H9 (cell line): ENCODE measurements around the gene CDK5R2. TPM values are rescaled to one million over a fixed set of nuclear protein-coding genes. Genes with fewer than 3 reads are reported as not detected.

ENCODE experiments used
- DNase-seq: peaks from one replicate; pipeline ENCODE4 v3.0.0-alpha.2; 2017
- H2AFZ ChIP-seq: one replicate; pipeline ENCODE4 v1.6.1; 2013; ENCODE audit warnings: mild to moderate bottlenecking, low read length, control low read depth, moderate library complexity
- H2AK5ac ChIP-seq: 2 replicates; pipeline ENCODE4 v1.6.1; 2013; ENCODE audit warnings: low read length, control low read depth, mixed read lengths; ENCODE audit not compliant: insufficient read length
- H2BK120ac ChIP-seq: one replicate; pipeline ENCODE4 v1.6.1; 2013; ENCODE audit warnings: low read depth, mild to moderate bottlenecking, low read length, control low read depth, inconsistent platforms; ENCODE audit not compliant: poor library complexity, severe bottlenecking
- H2BK12ac ChIP-seq: 2 replicates; pipeline ENCODE4 v1.6.1; 2013; ENCODE audit warnings: low read length, control low read depth, mixed read lengths, low read depth; ENCODE audit not compliant: insufficient read length
- H2BK15ac ChIP-seq: 2 replicates; pipeline ENCODE4 v1.6.1; 2013; ENCODE audit warnings: low read depth, low read length, control low read depth
- H2BK20ac ChIP-seq: one replicate; pipeline ENCODE4 v1.6.1; 2013; ENCODE audit warnings: low read depth, mild to moderate bottlenecking, low read length, control low read depth, inconsistent platforms; ENCODE audit not compliant: poor library complexity, severe bottlenecking
- H2BK5ac ChIP-seq: 2 replicates; pipeline ENCODE4 v1.6.1; 2013; ENCODE audit warnings: low read length, control low read depth, mixed read lengths; ENCODE audit not compliant: insufficient read length
- H3K14ac ChIP-seq: 2 replicates; pipeline ENCODE4 v1.6.1; 2013; ENCODE audit warnings: low read length, control low read depth; ENCODE audit not compliant: insufficient read depth
- H3K18ac ChIP-seq: 2 replicates; pipeline ENCODE4 v1.6.1; 2013; ENCODE audit warnings: low read depth, mild to moderate bottlenecking, mixed read lengths, low read length, control low read depth; ENCODE audit not compliant: insufficient read length
- H3K23ac ChIP-seq: 2 replicates; pipeline ENCODE4 v1.6.1; 2013; ENCODE audit warnings: low read length, control low read depth, mixed read lengths, low read depth; ENCODE audit not compliant: insufficient read length
- H3K23me2 ChIP-seq: 2 replicates; pipeline ENCODE4 v1.6.1; 2013; ENCODE audit warnings: low read depth, mild to moderate bottlenecking, mixed read lengths, low read length, control low read depth; ENCODE audit not compliant: insufficient read length, poor library complexity, severe bottlenecking
- H3K27ac ChIP-seq: 2 replicates; pipeline ENCODE4 v1.5.1; 2013; ENCODE audit warnings: low read length, control low read depth, mixed read lengths, low read depth; ENCODE audit not compliant: insufficient read length
- H3K27me3 ChIP-seq: 2 replicates; pipeline ENCODE4 v1.6.1; 2013; ENCODE audit warnings: low read length, control low read depth, inconsistent platforms; ENCODE audit not compliant: insufficient read depth
- H3K4ac ChIP-seq: 2 replicates; pipeline ENCODE4 v1.6.1; 2013; ENCODE audit warnings: low read depth, mild to moderate bottlenecking, control low read depth, inconsistent platforms, low read length, moderate library complexity
- H3K4me1 ChIP-seq: 2 replicates; pipeline ENCODE4 v1.6.1; 2013; ENCODE audit warnings: low read length, control low read depth, inconsistent platforms; ENCODE audit not compliant: insufficient read depth
- H3K4me2 ChIP-seq: 2 replicates; pipeline ENCODE4 v1.6.1; 2013; ENCODE audit warnings: low read length, control low read depth, mixed read lengths; ENCODE audit not compliant: insufficient read length, insufficient read depth
- H3K56ac ChIP-seq: 2 replicates; pipeline ENCODE4 v1.6.1; 2013; ENCODE audit warnings: low read depth, mild to moderate bottlenecking, mixed read lengths, low read length, control low read depth; ENCODE audit not compliant: insufficient read length
- H3K79me1 ChIP-seq: 2 replicates; pipeline ENCODE4 v1.6.1; 2013; ENCODE audit warnings: low read depth, mild to moderate bottlenecking, moderate library complexity, low read length, control low read depth, inconsistent platforms; ENCODE audit not compliant: insufficient read depth, poor library complexity, severe bottlenecking
- H3K79me2 ChIP-seq: 2 replicates; pipeline ENCODE4 v1.6.1; 2013; ENCODE audit warnings: low read length, control low read depth, inconsistent platforms; ENCODE audit not compliant: insufficient read depth
- H3K9ac ChIP-seq: 2 replicates; pipeline ENCODE4 v1.6.1; 2013; ENCODE audit warnings: low read length, control low read depth, mixed read lengths; ENCODE audit not compliant: insufficient read length; ENCODE audit errors: extremely low read depth
- H3K9me3 ChIP-seq: one replicate; pipeline ENCODE4 v1.6.1; 2013; ENCODE audit warnings: low read depth, low read length, inconsistent platforms; ENCODE audit not compliant: control insufficient read depth
- H3T11ph ChIP-seq: one replicate; pipeline ENCODE4 v1.6.1; 2013; ENCODE audit warnings: mild to moderate bottlenecking, low read length, control low read depth, inconsistent platforms
- H4K20me1 ChIP-seq: one replicate; pipeline ENCODE4 v1.6.1; 2013; ENCODE audit not compliant: control insufficient read depth, insufficient read length, insufficient read depth
- H4K5ac ChIP-seq: 2 replicates; pipeline ENCODE4 v1.6.1; 2013; ENCODE audit warnings: low read depth, mild to moderate bottlenecking, mixed read lengths, low read length, control low read depth; ENCODE audit not compliant: insufficient read length
- H4K8ac ChIP-seq: replicated peaks from 2 replicates; pipeline ENCODE4 v1.6.1; 2013; ENCODE audit warnings: low read length, control low read depth, mixed read lengths, low read depth; ENCODE audit not compliant: insufficient read length
- H4K91ac ChIP-seq: 2 replicates; pipeline ENCODE4 v1.6.1; 2013; ENCODE audit warnings: low read depth, mild to moderate bottlenecking, moderate library complexity, mixed read lengths, low read length, control low read depth; ENCODE audit not compliant: insufficient read length
- H3K27ac Mint-ChIP-seq, 3 experiments: 2 replicates in 2 of 3; 3 replicates in 1 of 3; pipeline ENCODE4 v1.8.0; 2020 to 2021; ENCODE audit warnings: mixed read lengths in 3 of 3, mild to moderate bottlenecking in 1 of 3, moderate library complexity in 1 of 3
- H3K27me3 Mint-ChIP-seq: 2 replicates; pipeline ENCODE4 v1.8.0; 2021; ENCODE audit warnings: low read depth, mild to moderate bottlenecking, moderate library complexity, mixed read lengths
- H3K36me3 Mint-ChIP-seq, 3 experiments: 2 replicates in 2 of 3; 3 replicates in 1 of 3; pipeline ENCODE4 v1.8.0; 2020 to 2021; ENCODE audit warnings: low read depth in 3 of 3, mixed read lengths in 3 of 3; ENCODE audit not compliant: insufficient read depth in 1 of 3
- H3K4me1 Mint-ChIP-seq, 2 experiments: 2 replicates each; pipeline ENCODE4 v1.8.0; 2020; ENCODE audit warnings: mixed read lengths in 2 of 2
- H3K4me3 Mint-ChIP-seq, 2 experiments: 2 replicates in 1 of 2; 3 replicates in 1 of 2; pipeline ENCODE4 v1.8.0; 2020 to 2021; ENCODE audit warnings: mild to moderate bottlenecking in 2 of 2, mixed read lengths in 2 of 2, moderate library complexity in 1 of 2
- H3K9me3 Mint-ChIP-seq, 2 experiments: 2 replicates in 1 of 2; 3 replicates in 1 of 2; pipeline ENCODE4 v1.8.0; 2020; ENCODE audit warnings: mild to moderate bottlenecking in 2 of 2, mixed read lengths in 2 of 2, moderate library complexity in 1 of 2
- CTCF ChIP-seq: fragments of 200-600 bp; sonication (generic); conservative IDR thresholded peaks from 3 replicates; pipeline ENCODE4 v1.8.0; 2021; ENCODE audit warnings: antibody characterized with exemption, mild to moderate bottlenecking
- WGBS: extraction: QIAGEN DNeasy Blood & Tissue Kit; methylation state at CpG from one replicate; pipeline ENCODE4 v1.1.7; 2013; ENCODE audit warnings: missing lambda C conversion rate, low lambda C conversion rate, mixed read lengths; ENCODE audit not compliant: insufficient read length; ENCODE audit errors: extremely low coverage; 5-methylcytosine and 5-hydroxymethylcytosine counted together
- total RNA-seq: library from RNA; stranded (reverse); gene quantifications from 2 replicates; pipeline ENCODE4 v1.2.1, GENCODE V29; 2021

Gene CDK5R2
- total RNA-seq, 1 experiment from 2014 or later = 0.26 TPM

- H2BK5ac ChIP-seq = no peak overlapping the region
- no peak for TF ChIP-seq CTCF
- H3K27ac Mint-ChIP-seq = no peak overlapping the region
- peaks cover 32 to 42% of the 10 kb centered on the region in 2 experiments for H3K4me1 Mint-ChIP-seq
- DNase-seq = peak; percentile 79
- H2BK12ac ChIP-seq = no peak overlapping the region
- peak overlapping the region; percentile 24 to 55; a peak in 4 of 5 replicates for H3K4me3 Mint-ChIP-seq
- peaks cover 9% of the 10 kb centered on the region; the same call in 1 of the 2 replicates for H3K4me1 ChIP-seq
- H3K27ac ChIP-seq = no peak overlapping the region
- no peaks in the 10 kb centered on the region for H4K20me1 ChIP-seq
- no peak overlapping the region for H4K8ac ChIP-seq
- H2BK120ac ChIP-seq = no peak overlapping the region
- H3K14ac ChIP-seq = no peak overlapping the region
- no peaks in the 10 kb centered on the region for H3K79me2 ChIP-seq
- no CpG with 5 or more reads among the region's 9 CpGs for WGBS
- H3K9me3 ChIP-seq = no peaks in the 10 kb centered on the region
- peak overlapping the region; percentile 37 for H3K4me2 ChIP-seq
- H3K9me3 Mint-ChIP-seq = peaks cover 0 to 10% of the 10 kb centered on the region in 2 experiments; a peak in 2 of 5 replicates
- no peak overlapping the region for H2BK15ac ChIP-seq
- H3K9ac ChIP-seq = no peak overlapping the region
- no peak overlapping the region for H2BK20ac ChIP-seq
- H3K56ac ChIP-seq = no peak overlapping the region
- no peak overlapping the region for H4K91ac ChIP-seq
- no peak overlapping the region for H3K4ac ChIP-seq
- H3K18ac ChIP-seq = no peak overlapping the region
- H3K23ac ChIP-seq = no peak overlapping the region
- peaks cover 99% of the 10 kb centered on the region for H3K27me3 Mint-ChIP-seq
- H2AFZ ChIP-seq = no peak overlapping the region
- peaks cover 10% of the 10 kb centered on the region for H3K23me2 ChIP-seq
- no peaks in the 10 kb centered on the region; a peak in 1 of 7 replicates for H3K36me3 Mint-ChIP-seq
- H2AK5ac ChIP-seq = no peak overlapping the region
- H3K27me3 ChIP-seq = peaks cover 84% of the 10 kb centered on the region
- no peaks in the 10 kb centered on the region for H3K79me1 ChIP-seq
- no peak overlapping the region for H3T11ph ChIP-seq
- no peak overlapping the region for H4K5ac ChIP-seq
Measured at GRCh38 chr2:218999881-219000568, 40.6 kb downstream of the CDK5R2 start.
